ENCODE measurements around the gene CAB39.
A peak's percentile ranks its signal among the peaks of the same experiment; 100 is the strongest.

- TF ChIP-seq CTCF (IDR thresholded peaks at IDR 0.05; ENCODE audit: extremely low read depth in 1 of 2, insufficient read depth in 1 of 2, low read depth in 1 of 2, low read length in 2 of 2) (peak in 1 of 2 donors; percentile 6), EZH2 (IDR thresholded peaks at IDR 0.05; ENCODE audit: borderline replicate concordance, low read depth, low read length, severe bottlenecking) (peak; percentile 36), MAX (IDR thresholded peaks at IDR 0.05; ENCODE audit: insufficient read depth, insufficient read length) (no peak), POLR2A (IDR thresholded peaks at IDR 0.05; ENCODE audit: low read depth, low read length) (no peak), POLR2AphosphoS5 (IDR thresholded peaks at IDR 0.05; ENCODE audit: insufficient read depth, low read depth, low read length) (no peak), GATA2 (IDR thresholded peaks at IDR 0.05; ENCODE audit: insufficient read depth, insufficient read length, low read depth, low read length) (no peak), MYC (IDR thresholded peaks at IDR 0.05; ENCODE audit: low read depth, low read length) (no peak), JUN (IDR thresholded peaks at IDR 0.05; ENCODE audit: borderline replicate concordance, insufficient read depth, insufficient read length, low read depth) (no peak)
Measured at GRCh38 chr2:230865766-230866755, 153.4 kb downstream of the CAB39 start.

Data from endothelial cell of umbilical vein (primary cell).